ENCODE measurements around the gene PCDHA1. TPM values are rescaled to one million over a fixed set of nuclear protein-coding genes. Genes with fewer than 3 reads are reported as not detected.
"Not testable (repeated sequence)": the region's sequence is repeated elsewhere in the genome, so short reads cannot be mapped to it uniquely, and the experiment has no call there.

PCDHA1 gene
- total RNA-seq, 6 experiments from 2014 or later: 0.09 to 0.22 (median 0.14) TPM

- no peak for DNase-seq
- no peaks in the 10 kb centered on the region; the same call in 1 of the 2 replicates for H3K27me3 Mint-ChIP-seq (ENCODE audit: insufficient read depth)
Observed at GRCh38 chr5:140802781-140803271, 16.9 kb downstream of the PCDHA1 start.

DNA sequence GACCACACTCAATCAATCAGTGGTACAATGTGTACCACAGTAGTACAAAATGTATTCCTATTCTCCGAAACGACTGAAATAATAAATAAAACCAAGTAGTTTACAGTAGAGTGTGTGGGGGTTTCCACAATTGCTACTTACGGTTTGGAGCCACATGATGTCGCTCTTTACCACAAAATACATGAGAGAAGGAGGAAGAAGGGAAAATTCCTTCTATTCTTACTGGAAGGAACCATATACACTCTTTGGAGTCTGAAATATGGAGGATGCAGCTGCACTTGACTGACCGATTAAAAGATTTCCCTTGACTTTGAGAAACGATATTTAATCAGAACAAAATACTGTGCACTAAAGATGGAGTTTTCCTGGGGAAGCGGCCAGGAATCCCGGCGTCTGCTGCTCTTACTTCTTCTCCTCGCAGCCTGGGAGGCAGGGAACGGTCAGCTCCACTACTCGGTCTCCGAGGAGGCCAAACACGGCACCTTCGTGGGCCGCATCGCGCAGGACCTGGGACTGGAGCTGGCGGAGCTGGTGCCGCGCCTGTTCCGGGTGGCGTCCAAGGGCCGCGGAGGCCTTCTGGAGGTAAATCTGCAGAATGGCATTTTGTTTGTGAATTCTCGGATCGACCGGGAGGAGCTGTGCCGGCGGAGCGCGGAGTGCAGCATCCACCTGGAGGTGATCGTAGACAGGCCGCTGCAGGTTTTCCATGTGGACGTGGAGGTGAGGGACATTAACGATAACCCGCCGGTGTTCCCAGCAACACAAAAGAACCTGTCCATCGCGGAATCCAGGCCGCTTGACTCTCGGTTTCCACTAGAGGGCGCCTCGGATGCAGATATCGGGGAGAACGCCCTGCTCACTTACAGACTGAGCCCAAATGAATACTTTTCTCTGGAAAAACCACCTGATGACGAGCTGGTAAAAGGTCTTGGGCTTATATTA, 21.2 kb downstream of the PCDHA1 start, which contains the start of gene PCDHA4:
PCDHA4 (plus strand) TSS at position 235 of the 942 bp plus-strand sequence.
- no peak for DNase-seq
- Mint-ChIP-seq H3K36me3 (ENCODE audit: low read depth) (0 out of 2 replicates have a peak, but pooled peaks cover 1% of the 10 kb centered on the region), H3K4me3 (no peak within 1 kb of the TSS), H3K27ac (no peak within 1 kb of the TSS), H3K4me1 (ENCODE audit: low read depth) (no peaks in the 10 kb centered on the region), H3K27me3 (ENCODE audit: insufficient read depth) (no peaks in the 10 kb centered on the region; the same call in 1 of the 2 replicates), H3K9me3 (peaks cover 46% of the 10 kb centered on the region)
- TF ChIP-seq, protein P1, sequence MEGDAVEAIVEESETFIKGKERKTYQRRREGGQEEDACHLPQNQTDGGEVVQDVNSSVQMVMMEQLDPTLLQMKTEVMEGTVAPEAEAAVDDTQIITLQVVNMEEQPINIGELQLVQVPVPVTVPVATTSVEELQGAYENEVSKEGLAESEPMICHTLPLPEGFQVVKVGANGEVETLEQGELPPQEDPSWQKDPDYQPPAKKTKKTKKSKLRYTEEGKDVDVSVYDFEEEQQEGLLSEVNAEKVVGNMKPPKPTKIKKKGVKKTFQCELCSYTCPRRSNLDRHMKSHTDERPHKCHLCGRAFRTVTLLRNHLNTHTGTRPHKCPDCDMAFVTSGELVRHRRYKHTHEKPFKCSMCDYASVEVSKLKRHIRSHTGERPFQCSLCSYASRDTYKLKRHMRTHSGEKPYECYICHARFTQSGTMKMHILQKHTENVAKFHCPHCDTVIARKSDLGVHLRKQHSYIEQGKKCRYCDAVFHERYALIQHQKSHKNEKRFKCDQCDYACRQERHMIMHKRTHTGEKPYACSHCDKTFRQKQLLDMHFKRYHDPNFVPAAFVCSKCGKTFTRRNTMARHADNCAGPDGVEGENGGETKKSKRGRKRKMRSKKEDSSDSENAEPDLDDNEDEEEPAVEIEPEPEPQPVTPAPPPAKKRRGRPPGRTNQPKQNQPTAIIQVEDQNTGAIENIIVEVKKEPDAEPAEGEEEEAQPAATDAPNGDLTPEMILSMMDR (IDR thresholded peaks at IDR 0.05): peak; percentile 45; the same call in 1 of the 2 replicates

More at GRCh38 chr5:140802781-140803271, 16.9 kb downstream of the PCDHA1 start:
- no peaks in the 10 kb centered on the region for H3K4me1 Mint-ChIP-seq (ENCODE audit: low read depth)
- TF ChIP-seq, protein P1 (IDR thresholded peaks at IDR 0.05): no peak
- H3K36me3 Mint-ChIP-seq (ENCODE audit: low read depth): 0 out of 2 replicates have a peak, but pooled peaks cover 6% of the 10 kb centered on the region
- H3K4me3 Mint-ChIP-seq: no peak overlapping the region
- peaks cover 32% of the 10 kb centered on the region for H3K9me3 Mint-ChIP-seq
- H3K27ac Mint-ChIP-seq: no peak overlapping the region

- not testable (repeated sequence) for H3K27me3 Mint-ChIP-seq (ENCODE audit: insufficient read depth); H3K4me1 Mint-ChIP-seq (ENCODE audit: low read depth); H3K4me3 Mint-ChIP-seq; H3K36me3 Mint-ChIP-seq (ENCODE audit: low read depth); H3K27ac Mint-ChIP-seq; DNase-seq
- H3K9me3 Mint-ChIP-seq: peaks cover 40% of the 10 kb centered on the region
Observed at GRCh38 chr5:140808241-140808888, 22.4 kb downstream of the PCDHA1 start.

DNA sequence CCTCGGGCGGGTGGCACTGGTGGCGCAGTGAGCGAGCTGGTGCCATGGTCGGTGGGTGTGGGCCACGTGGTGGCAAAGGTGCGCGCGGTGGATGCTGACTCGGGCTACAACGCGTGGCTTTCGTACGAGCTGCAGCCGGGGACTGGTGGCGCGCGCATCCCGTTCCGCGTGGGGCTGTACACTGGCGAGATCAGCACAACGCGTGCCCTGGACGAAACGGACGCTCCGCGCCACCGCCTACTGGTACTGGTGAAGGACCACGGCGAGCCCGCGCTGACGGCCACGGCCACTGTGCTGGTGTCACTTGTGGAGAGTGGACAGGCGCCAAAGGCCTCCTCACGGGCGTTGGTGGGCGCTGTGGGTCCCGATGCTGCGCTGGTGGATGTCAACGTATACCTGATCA, 22.9 kb downstream of the PCDHA1 start:
- DNase-seq: no peak
- TF ChIP-seq, protein P1 (IDR thresholded peaks at IDR 0.05): no peak
- Mint-ChIP-seq H3K36me3 (ENCODE audit: low read depth) (no peaks in the 10 kb centered on the region), H3K4me1 (ENCODE audit: low read depth) (no peaks in the 10 kb centered on the region), H3K27ac (no peak overlapping the region), H3K27me3 (ENCODE audit: insufficient read depth) (no peaks in the 10 kb centered on the region; the same call in 1 of the 2 replicates), H3K9me3 (peaks cover 35% of the 10 kb centered on the region), H3K4me3 (no peak overlapping the region)

DNA sequence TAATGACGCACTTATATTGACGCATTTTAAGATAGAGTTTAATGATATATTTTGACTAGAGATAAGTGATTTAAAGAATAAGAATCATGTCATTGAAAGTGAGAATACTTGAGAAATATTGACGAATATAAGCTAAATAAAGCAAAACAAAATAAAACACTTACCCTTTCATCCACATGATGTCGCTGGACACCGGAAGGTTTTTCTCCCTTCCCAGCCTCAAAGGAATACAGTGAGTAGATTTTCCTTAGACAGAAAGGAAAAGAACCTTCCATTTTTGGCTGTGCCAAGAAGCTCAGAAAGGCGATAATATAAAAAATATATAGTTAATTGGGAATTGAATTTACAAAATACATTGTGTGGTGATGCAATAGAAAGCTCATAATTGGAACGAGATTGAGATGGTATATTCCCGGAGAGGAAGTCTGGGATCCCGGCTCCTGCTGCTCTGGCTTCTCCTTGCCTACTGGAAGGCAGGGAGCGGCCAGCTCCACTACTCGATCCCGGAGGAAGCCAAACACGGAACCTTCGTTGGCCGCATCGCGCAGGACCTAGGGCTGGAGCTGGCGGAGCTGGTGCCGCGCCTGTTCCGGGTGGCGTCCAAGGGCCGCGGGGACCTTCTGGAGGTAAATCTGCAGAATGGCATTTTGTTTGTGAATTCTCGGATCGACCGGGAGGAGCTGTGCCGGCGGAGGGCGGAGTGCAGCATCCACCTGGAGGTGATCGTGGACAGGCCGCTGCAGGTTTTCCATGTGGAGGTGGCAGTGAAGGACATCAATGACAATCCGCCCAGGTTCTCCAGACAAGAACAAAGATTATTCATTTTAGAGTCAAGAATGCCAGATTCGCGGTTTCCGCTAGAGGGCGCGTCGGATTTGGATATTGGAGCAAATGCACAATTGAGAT, 35.7 kb downstream of the PCDHA1 start, which contains the start of gene PCDHA5:
PCDHA5 (plus strand) TSS at position 239 of the 906 bp plus-strand sequence.
- TF ChIP-seq, protein P1 (IDR thresholded peaks at IDR 0.05): peak; percentile 72
- no peak for DNase-seq
- H3K4me1 Mint-ChIP-seq (ENCODE audit: low read depth): no peaks in the 10 kb centered on the region
- H3K27me3 Mint-ChIP-seq (ENCODE audit: insufficient read depth): peaks cover 1% of the 10 kb centered on the region; the same call in 1 of the 2 replicates
- peaks cover 12% of the 10 kb centered on the region for H3K9me3 Mint-ChIP-seq
- H3K4me3 Mint-ChIP-seq: no peak within 1 kb of the TSS
- peaks cover 7% of the 10 kb centered on the region; the same call in 1 of the 2 replicates for H3K36me3 Mint-ChIP-seq (ENCODE audit: low read depth)
- H3K27ac Mint-ChIP-seq: no peak within 1 kb of the TSS

Measured in HFFc6 (cell line).